Transverse colon (tissue), 3 donors: ENCODE measurements around the gene PRKAR1B.

ENCODE experiments used
- CTCF ChIP-seq, 5 experiments: fragments of 200-600 bp in 3 of 5; fragments of 450-650 bp in 2 of 5; sonication (generic) in 3 of 5; IDR thresholded peaks; 1 replicate in 2 of 5; 2 replicates in 3 of 5; pipeline ENCODE4 v1.5.1; 2016 to 2017; ENCODE audit warnings: antibody characterized with exemption in 5 of 5, inconsistent platforms in 3 of 5, mild to moderate bottlenecking in 2 of 5, moderate library complexity in 1 of 5
- EP300 ChIP-seq: sonication (generic); formaldehyde crosslinking; IDR thresholded peaks from one replicate; pipeline ENCODE4 v1.6.1; 2017; ENCODE audit warnings: antibody characterized with exemption, low read depth
- POLR2A ChIP-seq: fragments of 450-650 bp; IDR thresholded peaks from one replicate; pipeline ENCODE4 v1.6.1; 2016; ENCODE audit warnings: antibody characterized with exemption, mild to moderate bottlenecking, moderate library complexity

GRCh38 chr7:633381-634018 lies 93.6 kb downstream of the PRKAR1B start:
- no peak for TF ChIP-seq CTCF (IDR thresholded peaks at IDR 0.05)
- no peak for TF ChIP-seq POLR2A
- no peak for TF ChIP-seq EP300
